ACC112 (cell line): ENCODE results near the gene C3orf22.
A peak's percentile ranks its signal among the peaks of the same experiment; 100 is the strongest.

ENCODE experiments used
- H2AFZ ChIP-seq: fragments of 200-600 bp; sonication (generic); one replicate; pipeline ENCODE4 v1.6.0; 2017; ENCODE audit warnings: antibody characterized with exemption, low read length; ENCODE audit not compliant: unreplicated experiment
- H3K27ac ChIP-seq: fragments of 200-600 bp; sonication (generic); 2 replicates; pipeline ENCODE4 v1.5.1; 2014; ENCODE audit warnings: low read depth, mild to moderate bottlenecking, antibody characterized with exemption, low read length, moderate library complexity
- H3K27me3 ChIP-seq: fragments of 200-600 bp; sonication (generic); 2 replicates; pipeline ENCODE4 v1.6.1; 2014; ENCODE audit warnings: mild to moderate bottlenecking, antibody characterized with exemption, low read length, moderate library complexity, mixed read lengths; ENCODE audit not compliant: insufficient read depth
- H3K36me3 ChIP-seq: fragments of 200-600 bp; sonication (generic); 2 replicates; pipeline ENCODE4 v1.6.1; 2016; ENCODE audit warnings: mild to moderate bottlenecking, antibody characterized with exemption, low read length, moderate library complexity, mixed read lengths; ENCODE audit not compliant: insufficient read depth
- H3K4me1 ChIP-seq: fragments of 200-600 bp; sonication (generic); one replicate; pipeline ENCODE4 v1.6.1; 2016; ENCODE audit warnings: low read length, mixed read lengths; ENCODE audit not compliant: insufficient read depth, unreplicated experiment, control insufficient read depth
- H3K4me3 ChIP-seq: fragments of 200-600 bp; sonication (generic); 2 replicates; pipeline ENCODE4 v1.5.1; 2014; ENCODE audit warnings: mild to moderate bottlenecking, low read depth, low read length
- H3K79me2 ChIP-seq: fragments of 200-600 bp; sonication (generic); one replicate; pipeline ENCODE4 v1.6.0; 2016; ENCODE audit warnings: low read length; ENCODE audit not compliant: control insufficient read depth, unreplicated experiment, insufficient read depth

C3orf22 gene

GRCh38 chr3:126517986-126518778 is 40.5 kb downstream of the C3orf22 start:
- H3K27ac ChIP-seq: no peak overlapping the region
- H3K79me2 ChIP-seq: no peaks in the 10 kb centered on the region
- H3K36me3 ChIP-seq: no peaks in the 10 kb centered on the region
- peaks cover 10% of the 10 kb centered on the region for H3K27me3 ChIP-seq
- no peaks in the 10 kb centered on the region for H3K4me1 ChIP-seq
- H3K4me3 ChIP-seq: no peak overlapping the region
- no peak overlapping the region for H2AFZ ChIP-seq

- Histone ChIP-seq H3K4me1 (no peaks in the 10 kb centered on the region), H3K79me2 (no peaks in the 10 kb centered on the region), H3K27ac (no peak within 1 kb of the TSS), H2AFZ (no peak within 1 kb of the TSS), H3K36me3 (no peaks in the 10 kb centered on the region), H3K27me3 (0 out of 2 replicates have a peak, but pooled peaks cover 3% of the 10 kb centered on the region), H3K4me3 (no peak within 1 kb of the TSS)
Observed at GRCh38 chr3:126517291-126517951, 41.3 kb downstream of the C3orf22 start, which contains the start of gene UROC1. TSS of gene UROC1 (minus strand) at chr3:126517773. CDS start at chr3:126517719, 54 bp downstream.

- no peak overlapping the region for H2AFZ ChIP-seq
- no peaks in the 10 kb centered on the region for H3K4me1 ChIP-seq
- no peak overlapping the region for H3K4me3 ChIP-seq
- 0 out of 2 replicates have a peak, but pooled peaks cover 3% of the 10 kb centered on the region for H3K27me3 ChIP-seq
- no peaks in the 10 kb centered on the region for H3K79me2 ChIP-seq
- H3K36me3 ChIP-seq: no peaks in the 10 kb centered on the region
- H3K27ac ChIP-seq: no peak overlapping the region
Observed at GRCh38 chr3:126516936-126517290, 41.8 kb downstream of the C3orf22 start.

- Histone ChIP-seq H3K27ac (no peak overlapping the region), H2AFZ (no peak overlapping the region), H3K4me3 (no peak overlapping the region), H3K4me1 (no peaks in the 10 kb centered on the region), H3K27me3 (0 out of 2 replicates have a peak, but pooled peaks cover 3% of the 10 kb centered on the region), H3K36me3 (no peaks in the 10 kb centered on the region), H3K79me2 (no peaks in the 10 kb centered on the region)
Observed at GRCh38 chr3:126516152-126516935, 42.4 kb downstream of the C3orf22 start.

- H3K4me3 ChIP-seq: no peak overlapping the region
- H3K27me3 ChIP-seq: 0 out of 2 replicates have a peak, but pooled peaks cover 2% of the 10 kb centered on the region
- no peaks in the 10 kb centered on the region for H3K4me1 ChIP-seq
- H3K79me2 ChIP-seq: no peaks in the 10 kb centered on the region
- no peak overlapping the region for H3K27ac ChIP-seq
- H3K36me3 ChIP-seq: no peaks in the 10 kb centered on the region
- H2AFZ ChIP-seq: no peak overlapping the region
Observed at GRCh38 chr3:126515066-126515706, 43.5 kb downstream of the C3orf22 start.

GRCh38 chr3:126514161-126514560 is 44.6 kb downstream of the C3orf22 start:
- no peak overlapping the region for H3K27ac ChIP-seq
- no peaks in the 10 kb centered on the region for H3K36me3 ChIP-seq
- no peaks in the 10 kb centered on the region for H3K4me1 ChIP-seq
- H3K27me3 ChIP-seq: no peaks in the 10 kb centered on the region
- H3K4me3 ChIP-seq: no peak overlapping the region
- H3K79me2 ChIP-seq: no peaks in the 10 kb centered on the region
- no peak overlapping the region for H2AFZ ChIP-seq

- no peaks in the 10 kb centered on the region for H3K79me2 ChIP-seq
- H3K27me3 ChIP-seq: no peaks in the 10 kb centered on the region
- H3K36me3 ChIP-seq: no peaks in the 10 kb centered on the region
- H3K4me1 ChIP-seq: peaks cover 7% of the 10 kb centered on the region
- H3K27ac ChIP-seq: no peak overlapping the region
- no peak overlapping the region for H2AFZ ChIP-seq
- H3K4me3 ChIP-seq: no peak overlapping the region
Observed at GRCh38 chr3:126512916-126513650, 45.6 kb downstream of the C3orf22 start.

- Histone ChIP-seq H3K4me1 (peaks cover 7% of the 10 kb centered on the region), H3K4me3 (no peak overlapping the region), H3K36me3 (no peaks in the 10 kb centered on the region), H3K27me3 (no peaks in the 10 kb centered on the region), H3K27ac (no peak overlapping the region), H2AFZ (no peak overlapping the region), H3K79me2 (no peaks in the 10 kb centered on the region)
Observed at GRCh38 chr3:126512026-126512425, 46.7 kb downstream of the C3orf22 start.

GRCh38 chr3:126511291-126511690 is 47.4 kb downstream of the C3orf22 start:
- H3K27ac ChIP-seq: no peak overlapping the region
- H3K36me3 ChIP-seq: no peaks in the 10 kb centered on the region
- H3K27me3 ChIP-seq: peaks cover 5% of the 10 kb centered on the region; the same call in 1 of the 2 replicates
- H3K4me3 ChIP-seq: no peak overlapping the region
- no peaks in the 10 kb centered on the region for H3K79me2 ChIP-seq
- H2AFZ ChIP-seq: peak overlapping the region; percentile 32
- H3K4me1 ChIP-seq: peaks cover 7% of the 10 kb centered on the region
